Mesothelial cell of epicardium (in vitro differentiated cells): ENCODE results near the gene CST5. TPM values are rescaled to one million over a fixed set of nuclear protein-coding genes. Genes with fewer than 3 reads are reported as not detected.
"Not testable (repeated sequence)": the region's sequence is repeated elsewhere in the genome, so short reads cannot be mapped to it uniquely, and the experiment has no call there.

ENCODE experiments used
- DNase-seq, 2 experiments: peaks; one replicate each; pipeline ENCODE4 v3.0.0; 2021; ENCODE audit warnings: low spot score in 2 of 2; ENCODE audit not compliant: unreplicated experiment in 2 of 2
- H3K27ac Mint-ChIP-seq: 2 replicates; pipeline ENCODE4 v1.8.0; 2021; ENCODE audit warnings: mixed read lengths
- H3K27me3 Mint-ChIP-seq: 2 replicates; pipeline ENCODE4 v1.8.0; 2021; ENCODE audit warnings: low read depth, mixed read lengths
- H3K36me3 Mint-ChIP-seq: 2 replicates; pipeline ENCODE4 v1.8.0; 2021; ENCODE audit warnings: mixed read lengths
- H3K4me1 Mint-ChIP-seq: 2 replicates; pipeline ENCODE4 v1.8.0; 2021; ENCODE audit warnings: mixed read lengths
- H3K4me3 Mint-ChIP-seq: 2 replicates; pipeline ENCODE4 v1.8.0; 2021; ENCODE audit warnings: mild to moderate bottlenecking, moderate library complexity, mixed read lengths
- H3K9me3 Mint-ChIP-seq: 2 replicates; pipeline ENCODE4 v1.8.0; 2021; ENCODE audit warnings: mixed read lengths
- total RNA-seq: library from RNA; stranded (reverse); gene quantifications from 3 replicates; pipeline ENCODE4 v1.2.1, GENCODE V29; 2021
- TF ChIP-seq, protein P1 (sequence below): fragments of 200-600 bp; sonication (generic); IDR thresholded peaks from one replicate; pipeline ENCODE4 v1.5.0; 2021; ENCODE audit warnings: antibody characterized with exemption; ENCODE audit not compliant: unreplicated experiment

The CST5 gene
- total RNA-seq, 1 donor from 2014 or later: not detected

DNA sequence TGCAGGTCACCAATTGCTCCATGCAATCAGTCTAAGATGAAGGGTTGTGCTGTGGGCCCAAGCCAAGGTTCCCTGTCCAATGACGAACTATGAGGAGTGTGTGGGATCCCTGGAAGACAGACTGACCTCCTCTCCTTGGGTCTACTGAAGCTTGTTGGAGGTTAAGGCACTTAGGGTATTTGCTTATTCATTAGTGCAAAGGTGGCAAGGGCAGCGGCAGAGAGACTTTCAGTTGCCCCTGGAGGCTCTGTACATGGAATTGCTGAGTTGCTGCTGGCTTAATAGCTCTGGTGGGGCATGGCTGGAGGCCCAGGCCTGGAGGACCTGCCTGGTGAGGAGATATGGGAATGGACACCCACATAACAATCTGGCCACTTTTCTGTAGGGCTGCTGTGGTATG is 29.8 kb upstream of the CST5 start:
- no peak overlapping the region for H3K27ac Mint-ChIP-seq
- TF ChIP-seq, protein P1, sequence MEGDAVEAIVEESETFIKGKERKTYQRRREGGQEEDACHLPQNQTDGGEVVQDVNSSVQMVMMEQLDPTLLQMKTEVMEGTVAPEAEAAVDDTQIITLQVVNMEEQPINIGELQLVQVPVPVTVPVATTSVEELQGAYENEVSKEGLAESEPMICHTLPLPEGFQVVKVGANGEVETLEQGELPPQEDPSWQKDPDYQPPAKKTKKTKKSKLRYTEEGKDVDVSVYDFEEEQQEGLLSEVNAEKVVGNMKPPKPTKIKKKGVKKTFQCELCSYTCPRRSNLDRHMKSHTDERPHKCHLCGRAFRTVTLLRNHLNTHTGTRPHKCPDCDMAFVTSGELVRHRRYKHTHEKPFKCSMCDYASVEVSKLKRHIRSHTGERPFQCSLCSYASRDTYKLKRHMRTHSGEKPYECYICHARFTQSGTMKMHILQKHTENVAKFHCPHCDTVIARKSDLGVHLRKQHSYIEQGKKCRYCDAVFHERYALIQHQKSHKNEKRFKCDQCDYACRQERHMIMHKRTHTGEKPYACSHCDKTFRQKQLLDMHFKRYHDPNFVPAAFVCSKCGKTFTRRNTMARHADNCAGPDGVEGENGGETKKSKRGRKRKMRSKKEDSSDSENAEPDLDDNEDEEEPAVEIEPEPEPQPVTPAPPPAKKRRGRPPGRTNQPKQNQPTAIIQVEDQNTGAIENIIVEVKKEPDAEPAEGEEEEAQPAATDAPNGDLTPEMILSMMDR: no peak
- no peaks in the 10 kb centered on the region for H3K4me1 Mint-ChIP-seq
- DNase-seq: no peak
- H3K9me3 Mint-ChIP-seq: peaks cover 40% of the 10 kb centered on the region
- H3K27me3 Mint-ChIP-seq: peaks cover 14% of the 10 kb centered on the region
- H3K36me3 Mint-ChIP-seq: no peaks in the 10 kb centered on the region
- H3K4me3 Mint-ChIP-seq: no peak overlapping the region

DNA sequence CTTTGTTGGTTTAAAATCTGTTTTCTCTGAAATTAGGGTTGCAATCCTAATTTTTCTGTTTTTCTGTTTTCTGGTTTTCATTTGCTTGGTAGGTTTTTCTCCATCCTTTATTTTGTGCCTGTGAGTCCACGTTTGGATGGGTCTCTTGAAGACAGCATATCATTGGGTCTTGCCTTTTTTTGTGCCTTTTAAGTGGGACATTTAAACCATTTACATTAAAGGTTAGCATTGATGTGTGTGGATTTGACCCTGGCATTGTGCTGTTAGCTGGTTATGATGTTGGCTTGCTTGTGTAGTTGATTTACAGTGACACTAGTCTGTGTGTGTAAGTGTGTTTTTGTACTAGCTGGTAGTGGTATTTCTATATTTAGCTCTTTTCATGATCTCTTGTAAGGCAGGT is 28.0 kb upstream of the CST5 start:
- Mint-ChIP-seq H3K27me3 (peaks cover 6% of the 10 kb centered on the region), H3K9me3 (peaks cover 54% of the 10 kb centered on the region), H3K4me1 (no peaks in the 10 kb centered on the region), H3K27ac (no peak overlapping the region), H3K4me3 (no peak overlapping the region), H3K36me3 (no peaks in the 10 kb centered on the region)
- DNase-seq: no peak
- TF ChIP-seq, protein P1: no peak

DNA sequence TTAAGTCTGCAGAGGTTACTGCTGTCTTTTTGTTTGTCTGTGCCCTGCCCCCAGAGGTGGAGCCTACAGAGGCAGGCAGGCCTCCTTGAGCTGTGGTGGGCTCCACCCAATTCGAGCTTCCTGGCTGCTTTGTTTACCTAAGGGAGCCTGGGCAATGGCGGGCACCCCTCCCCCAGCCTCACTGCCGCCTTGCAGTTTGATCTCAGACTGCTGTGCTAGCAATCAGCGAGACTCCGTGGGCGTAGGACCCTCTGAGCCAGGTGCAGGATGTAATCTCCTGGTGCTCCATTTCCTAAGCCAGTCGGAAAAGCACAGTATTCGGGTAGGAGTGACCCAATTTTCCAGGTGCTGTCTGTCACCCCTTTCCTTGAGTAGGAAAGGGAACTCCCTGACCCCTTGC is 22.8 kb upstream of the CST5 start:
- H3K27me3 Mint-ChIP-seq, DNase-seq, H3K4me1 Mint-ChIP-seq, H3K4me3 Mint-ChIP-seq, H3K27ac Mint-ChIP-seq, H3K36me3 Mint-ChIP-seq: not testable (repeated sequence)
- peaks cover 45% of the 10 kb centered on the region for H3K9me3 Mint-ChIP-seq

DNA sequence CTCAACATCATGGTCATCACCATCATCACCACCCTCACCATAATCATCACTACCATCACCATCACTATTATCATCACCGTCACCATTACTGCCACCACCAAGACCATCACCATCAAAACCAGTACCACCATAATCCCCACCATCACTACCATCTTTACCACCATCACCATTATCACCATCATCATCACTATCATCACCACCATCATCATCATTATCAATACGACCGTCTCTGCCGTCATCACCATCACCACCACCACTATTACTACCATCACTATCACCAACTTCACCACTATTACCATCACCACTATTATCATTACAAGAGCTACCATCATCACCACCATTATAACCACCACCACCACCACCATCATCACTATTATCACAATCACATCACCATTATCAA is 11.3 kb upstream of the CST5 start:
- H3K9me3 Mint-ChIP-seq, H3K36me3 Mint-ChIP-seq, DNase-seq, H3K4me3 Mint-ChIP-seq, H3K4me1 Mint-ChIP-seq, H3K27ac Mint-ChIP-seq: not testable (repeated sequence)
- H3K27me3 Mint-ChIP-seq: peaks cover 28% of the 10 kb centered on the region

DNA sequence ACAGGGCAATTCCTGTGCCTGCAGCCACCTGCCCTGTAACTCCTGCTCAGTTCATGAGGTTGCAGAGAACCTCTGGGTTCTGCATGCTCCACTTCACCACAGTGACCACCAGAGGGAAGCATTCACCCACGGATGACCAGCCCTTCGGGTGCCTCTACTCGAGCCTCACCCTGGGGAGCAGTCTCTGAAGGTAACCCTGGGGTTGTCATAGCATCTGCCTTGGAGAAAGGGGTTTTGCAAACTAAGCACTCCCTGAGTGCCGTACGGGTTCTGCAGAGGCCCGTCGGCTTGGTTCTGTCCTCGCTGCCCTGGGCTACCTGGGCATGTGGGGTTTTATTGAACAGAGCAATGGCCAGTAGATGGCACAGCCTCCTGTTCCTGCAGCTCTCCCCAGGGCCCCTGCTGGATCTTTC is 10.2 kb upstream of the CST5 start:
- Mint-ChIP-seq H3K36me3 (no peaks in the 10 kb centered on the region), H3K9me3 (no peaks in the 10 kb centered on the region), H3K27me3 (peaks cover 22% of the 10 kb centered on the region), H3K4me3 (no peak overlapping the region), H3K4me1 (no peaks in the 10 kb centered on the region), H3K27ac (no peak overlapping the region)
- TF ChIP-seq, protein P1: peak; percentile 76
- peak in 1 of 2 experiments; percentile 73 for DNase-seq

DNA sequence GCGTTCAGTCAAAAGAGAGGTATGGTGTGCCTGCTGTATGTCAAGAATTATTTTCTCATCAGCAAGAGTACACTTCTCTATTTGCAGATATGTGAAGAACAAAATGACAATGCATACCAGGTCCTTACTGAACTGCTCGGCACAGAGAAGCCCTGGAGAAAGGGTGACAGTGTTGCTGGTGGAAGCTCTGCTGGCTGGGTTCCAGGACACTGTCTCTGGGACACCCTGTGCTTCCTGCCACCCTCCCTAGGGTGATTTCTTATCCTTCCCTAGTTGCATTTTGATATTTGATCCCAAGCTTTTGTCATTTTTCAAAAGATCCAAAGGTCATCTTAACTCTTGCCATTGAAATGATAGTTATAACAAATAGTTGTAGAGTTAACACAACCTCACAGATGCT is 8.3 kb upstream of the CST5 start:
- Mint-ChIP-seq H3K27ac (no peak overlapping the region), H3K4me1 (no peaks in the 10 kb centered on the region), H3K4me3 (no peak overlapping the region), H3K27me3 (peaks cover 10% of the 10 kb centered on the region), H3K9me3 (no peaks in the 10 kb centered on the region), H3K36me3 (no peaks in the 10 kb centered on the region)
- TF ChIP-seq, protein P1: no peak
- DNase-seq: no peak

DNA sequence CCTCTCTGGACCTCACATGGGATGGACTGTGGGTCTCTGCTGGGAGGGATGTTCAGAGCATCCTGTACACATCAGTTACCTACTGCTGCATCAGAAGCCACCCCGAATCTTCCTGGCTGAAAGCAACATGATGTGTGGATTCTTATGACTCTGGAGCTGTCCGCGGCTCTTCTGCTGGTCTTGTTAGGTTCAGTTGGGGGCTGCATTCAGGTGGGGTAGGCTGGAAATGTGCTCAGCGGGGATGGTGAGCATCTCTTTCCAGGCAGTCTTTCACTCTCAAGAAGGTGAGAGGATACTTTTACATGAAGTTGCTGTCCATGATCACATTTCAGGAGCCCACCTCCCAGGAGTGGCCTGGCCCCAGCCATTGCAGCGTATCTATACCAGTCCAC is 5.2 kb upstream of the CST5 start:
- H3K9me3 Mint-ChIP-seq: no peaks in the 10 kb centered on the region

More for the DNA sequence above, 5.2 kb upstream of the CST5 start:
- no peak overlapping the region for H3K4me3 Mint-ChIP-seq
- peaks cover 7% of the 10 kb centered on the region for H3K27me3 Mint-ChIP-seq
- H3K36me3 Mint-ChIP-seq: no peaks in the 10 kb centered on the region
- H3K4me1 Mint-ChIP-seq: peaks cover 8% of the 10 kb centered on the region
- H3K27ac Mint-ChIP-seq: no peak overlapping the region
- DNase-seq: no peak
- TF ChIP-seq, protein P1: no peak
